HG03575 (cell line): ENCODE data around the gene BRAT1.
"Not testable (repeated sequence)": the region's sequence is repeated elsewhere in the genome, so short reads cannot be mapped to it uniquely, and the experiment has no call there.

Source experiments
- ATAC-seq: cut with Tn5 transposase; IDR thresholded peaks from one replicate; pipeline ENCODE4 v1.9.1; 2021; ENCODE audit not compliant: unreplicated experiment, insufficient number of reproducible peaks, low FRiP score; ENCODE audit errors: extremely low read depth

Gene BRAT1

DNA sequence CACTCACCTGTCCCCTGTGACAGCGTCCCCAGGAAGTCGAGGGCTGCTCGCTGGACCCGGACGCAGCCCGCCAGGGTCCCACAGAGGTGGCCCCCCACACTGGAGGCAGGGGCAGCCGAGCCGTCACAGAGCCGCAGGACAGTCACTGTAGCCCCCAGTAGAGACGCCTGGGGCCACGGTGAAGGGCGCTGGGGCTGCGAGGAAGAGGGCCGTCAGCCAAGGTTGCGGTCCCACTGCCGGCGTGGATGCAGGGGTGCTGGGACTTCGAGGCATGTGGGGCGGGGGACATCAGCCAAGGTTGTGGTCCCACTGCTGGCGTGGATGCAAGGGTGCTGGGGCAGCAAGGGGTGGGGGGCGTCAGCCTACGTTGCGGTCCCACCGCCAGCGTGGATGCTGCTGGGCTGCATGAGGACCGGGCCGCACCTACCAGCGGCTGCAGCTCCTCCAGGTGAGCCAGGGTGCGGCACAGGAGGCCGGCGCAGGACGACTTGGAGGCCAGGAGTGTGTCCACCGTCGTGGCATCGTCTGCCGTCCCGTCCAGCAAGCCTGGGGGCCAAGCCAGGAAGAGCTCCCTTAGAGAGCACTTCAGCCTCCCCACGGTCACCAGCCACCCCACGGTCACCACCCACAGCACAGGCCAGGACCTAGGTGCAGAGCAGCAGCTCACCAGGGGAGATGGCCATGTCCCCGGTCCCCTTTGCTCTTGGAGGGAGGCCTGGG, 13.9 kb downstream of the BRAT1 start:
- ATAC-seq: no peak

DNA sequence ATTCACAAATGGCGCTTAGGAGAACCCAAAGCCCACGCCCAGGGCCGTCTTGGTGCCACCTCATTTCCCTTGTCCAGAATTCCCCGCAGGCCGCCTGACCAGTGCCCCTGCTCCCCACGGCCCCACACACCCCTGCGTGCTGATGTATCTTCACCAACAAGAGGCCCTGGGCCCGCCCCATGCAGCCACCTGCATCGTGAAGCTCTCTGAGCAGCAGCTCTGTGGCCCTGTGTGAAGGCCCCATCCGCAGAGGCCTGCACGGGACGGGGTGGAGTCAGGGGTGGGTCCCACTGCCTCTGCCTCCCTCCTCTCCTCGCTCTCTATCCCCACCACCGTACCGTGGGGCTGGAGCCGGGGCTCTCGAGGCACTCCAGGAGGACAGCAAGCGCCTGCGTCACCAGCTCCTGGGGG, 14.7 kb downstream of the BRAT1 start:
- ATAC-seq: no peak

DNA sequence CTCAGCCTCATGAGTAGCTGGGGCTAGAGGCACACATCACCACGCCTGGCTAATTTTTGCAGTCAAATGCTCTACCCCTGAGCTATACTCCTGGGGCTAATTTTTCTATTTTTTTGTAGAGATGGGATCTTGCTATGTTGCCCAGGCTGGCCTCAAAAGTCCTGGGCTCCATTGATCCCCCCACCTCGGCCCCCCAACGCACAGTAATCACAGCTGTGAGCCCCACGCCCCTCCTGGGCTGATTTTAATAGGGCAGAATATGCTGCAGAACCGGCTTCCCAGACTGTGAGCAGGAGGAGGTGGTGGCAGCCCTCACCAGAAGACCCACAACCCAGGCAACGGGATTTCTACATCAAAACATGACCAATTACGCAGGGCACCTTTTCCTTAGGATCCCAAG, 15.2 kb downstream of the BRAT1 start:
- ATAC-seq: no peak

DNA sequence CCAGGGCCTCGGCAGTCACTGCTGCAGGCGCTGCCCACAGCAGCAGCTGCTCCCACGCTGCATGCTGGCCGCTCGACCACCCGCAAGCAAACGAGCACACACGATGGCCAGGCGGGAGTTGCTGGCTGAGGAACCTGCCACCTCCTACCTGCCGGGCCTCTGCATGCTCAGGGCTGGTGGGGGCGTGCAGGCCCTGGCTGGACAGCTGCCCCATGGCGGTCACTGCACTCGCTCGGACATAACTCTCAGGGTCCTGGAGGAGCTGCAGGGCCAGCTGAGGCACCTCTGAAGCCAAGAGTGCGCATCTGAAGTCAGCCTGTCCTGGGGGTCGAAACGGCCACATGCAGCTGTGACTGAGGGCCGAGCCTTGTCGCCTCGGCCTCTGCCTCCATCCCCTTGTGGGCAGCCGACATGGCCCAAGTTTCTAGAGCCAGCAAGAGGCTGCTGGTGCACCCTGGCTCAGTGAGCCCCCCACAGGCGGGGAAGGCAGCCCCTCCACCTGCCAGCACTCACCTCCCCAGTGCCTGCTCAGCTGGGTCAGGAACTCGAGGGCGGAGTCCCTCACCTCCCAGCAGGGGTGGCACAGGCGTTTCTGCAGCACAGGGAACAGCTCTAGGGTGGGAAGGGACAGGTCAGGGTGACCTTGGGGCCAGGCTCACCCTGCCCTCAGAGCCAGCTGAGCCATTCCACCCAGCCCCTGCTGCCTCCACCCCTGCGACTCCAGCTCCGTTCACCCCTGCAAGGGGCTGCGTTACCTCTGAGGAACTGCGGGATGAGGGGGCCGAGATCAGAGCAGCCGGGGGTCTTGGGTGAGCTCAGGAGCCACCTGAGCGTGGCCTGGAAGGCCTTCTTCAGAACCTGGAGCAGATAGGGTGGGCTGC, 16.1 kb downstream of the BRAT1 start:
- ATAC-seq: no peak

DNA sequence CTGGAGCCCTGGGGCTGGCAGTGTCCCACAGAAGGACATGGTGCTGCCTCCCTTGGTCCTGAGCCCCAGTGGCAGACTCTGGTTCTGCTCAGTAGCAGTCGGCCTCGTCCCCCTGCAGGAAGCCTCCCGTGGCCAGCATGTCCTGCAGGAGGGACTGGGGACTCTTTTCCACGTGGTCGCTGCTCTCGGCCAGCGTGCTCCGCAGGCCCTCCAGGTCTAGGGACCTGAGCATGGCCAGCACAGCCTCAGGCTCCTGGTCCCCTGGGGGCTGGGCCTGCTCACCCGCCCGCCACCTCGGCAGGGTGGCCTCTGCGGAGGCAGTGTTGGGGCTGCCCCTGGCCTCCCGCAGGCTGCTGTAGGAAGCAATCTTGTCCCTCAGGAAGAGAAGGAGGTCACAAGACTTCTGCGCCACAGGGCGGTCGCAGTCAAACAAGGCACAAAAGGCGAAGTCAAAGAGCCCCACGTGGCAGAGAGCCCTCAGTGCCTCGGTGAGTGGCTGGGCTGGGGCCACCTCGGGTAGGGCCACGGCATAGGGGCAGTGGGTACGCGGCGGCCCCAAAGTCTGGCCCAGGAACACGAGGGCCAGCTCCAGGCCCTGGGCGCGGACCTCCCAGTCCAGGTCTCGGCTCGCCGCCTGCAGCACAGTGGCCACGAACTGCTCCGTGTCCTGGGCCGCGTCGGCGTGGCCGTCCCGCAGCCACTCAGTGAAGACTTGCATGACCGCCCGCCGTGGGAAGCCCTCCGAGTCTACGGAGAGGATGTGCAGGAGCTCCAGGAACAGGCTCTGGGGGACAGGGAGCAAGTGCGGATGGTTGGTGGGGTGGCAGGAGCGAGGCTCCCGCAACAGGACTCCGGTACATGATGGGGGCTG, 17.1 kb downstream of the BRAT1 start:
- ATAC-seq: no peak

DNA sequence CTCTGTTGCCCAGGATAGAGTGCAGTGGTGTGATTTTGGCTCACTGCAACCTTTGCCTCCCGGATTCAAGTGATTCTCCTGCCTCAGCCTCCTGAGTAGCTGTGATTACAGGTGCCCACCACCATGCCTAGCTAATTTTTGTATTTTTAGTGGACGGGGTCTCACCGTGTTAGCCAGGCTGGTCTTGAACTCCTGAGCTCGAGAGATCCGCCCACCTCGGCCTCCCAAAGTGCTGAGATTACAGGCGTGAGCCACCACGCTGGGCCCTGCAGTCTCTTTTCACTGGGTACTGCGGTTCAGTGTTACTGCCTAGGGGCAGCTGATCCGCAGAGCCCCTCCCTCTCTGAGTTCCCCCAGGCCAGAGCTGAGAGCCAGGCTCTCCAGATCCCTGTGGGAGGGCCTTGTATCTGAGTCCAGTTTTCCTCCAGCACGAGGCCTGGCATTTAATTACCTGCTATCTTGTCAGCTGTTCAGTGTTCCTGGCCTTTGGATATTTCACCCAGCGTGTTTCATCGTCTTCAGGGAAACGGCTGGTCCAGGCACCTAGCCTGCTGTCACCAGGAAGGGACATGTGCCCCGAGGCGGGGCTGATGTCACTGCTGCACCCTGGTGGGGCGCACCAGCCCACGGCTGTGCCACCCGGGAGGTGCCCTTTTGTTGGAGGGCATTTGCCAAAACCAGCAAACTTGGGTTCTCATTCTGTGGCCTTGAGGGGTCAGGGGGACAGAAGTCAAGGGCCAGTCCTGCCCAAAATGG, 19.3 kb downstream of the BRAT1 start:
- not testable (repeated sequence) for ATAC-seq

DNA sequence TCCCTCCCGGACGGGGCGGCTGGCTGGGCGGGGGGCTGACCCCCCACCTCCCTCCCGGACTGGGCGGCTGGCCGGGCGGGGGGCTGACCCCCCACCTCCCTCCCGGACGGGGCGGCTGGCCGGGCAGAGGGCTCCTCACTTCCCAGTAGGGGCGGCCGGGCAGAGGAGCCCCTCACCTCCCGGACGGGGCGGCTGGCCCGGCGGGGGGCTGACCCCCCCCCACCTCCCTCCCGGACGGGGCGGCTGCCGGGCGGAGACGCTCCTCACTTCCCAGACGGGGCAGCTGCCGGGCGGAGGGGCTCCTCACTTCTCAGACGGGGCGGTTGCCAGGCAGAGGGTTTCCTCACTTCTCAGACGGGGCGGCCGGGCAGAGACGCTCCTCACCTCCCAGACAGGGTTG, 21.1 kb downstream of the BRAT1 start:
- ATAC-seq: not testable (repeated sequence)

DNA sequence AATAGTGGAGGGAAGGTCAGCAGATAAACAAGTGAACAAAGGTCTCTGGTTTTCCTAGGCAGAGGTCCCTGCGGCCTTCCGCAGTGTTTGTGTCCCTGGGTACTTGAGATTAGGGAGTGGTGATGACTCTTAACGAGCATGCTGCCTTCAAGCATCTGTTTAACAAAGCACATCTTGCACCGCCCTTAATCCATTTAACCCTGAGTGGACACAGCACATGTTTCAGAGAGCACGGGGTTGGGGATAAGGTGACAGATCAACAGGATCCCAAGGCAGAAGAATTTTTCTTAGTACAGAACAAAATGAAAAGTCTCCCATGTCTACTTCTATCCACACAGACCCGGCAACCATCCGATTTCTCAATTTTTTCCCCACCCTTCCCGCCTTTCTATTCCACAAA, 21.8 kb downstream of the BRAT1 start:
- ATAC-seq: not testable (repeated sequence)

DNA sequence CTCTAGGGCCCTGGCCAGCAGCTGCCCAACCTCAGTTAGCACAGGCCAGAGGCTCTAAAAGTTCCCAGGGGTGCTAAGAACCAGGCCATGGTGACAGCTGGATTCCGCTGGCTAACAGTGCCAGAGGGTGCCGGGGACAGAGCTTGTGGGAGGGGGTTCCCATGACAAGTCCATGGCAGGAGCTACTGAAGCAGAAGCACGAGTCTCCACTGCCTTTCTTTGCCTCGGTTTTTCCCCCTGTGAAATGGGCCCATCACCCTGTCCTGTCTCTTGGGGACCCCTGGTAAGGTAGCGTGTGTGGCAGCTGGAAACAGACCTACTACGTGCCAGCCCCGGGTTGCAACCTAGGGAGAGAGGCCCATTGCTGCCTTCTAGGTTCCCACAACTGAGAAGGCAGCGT, 22.5 kb downstream of the BRAT1 start:
- not testable (repeated sequence) for ATAC-seq

DNA sequence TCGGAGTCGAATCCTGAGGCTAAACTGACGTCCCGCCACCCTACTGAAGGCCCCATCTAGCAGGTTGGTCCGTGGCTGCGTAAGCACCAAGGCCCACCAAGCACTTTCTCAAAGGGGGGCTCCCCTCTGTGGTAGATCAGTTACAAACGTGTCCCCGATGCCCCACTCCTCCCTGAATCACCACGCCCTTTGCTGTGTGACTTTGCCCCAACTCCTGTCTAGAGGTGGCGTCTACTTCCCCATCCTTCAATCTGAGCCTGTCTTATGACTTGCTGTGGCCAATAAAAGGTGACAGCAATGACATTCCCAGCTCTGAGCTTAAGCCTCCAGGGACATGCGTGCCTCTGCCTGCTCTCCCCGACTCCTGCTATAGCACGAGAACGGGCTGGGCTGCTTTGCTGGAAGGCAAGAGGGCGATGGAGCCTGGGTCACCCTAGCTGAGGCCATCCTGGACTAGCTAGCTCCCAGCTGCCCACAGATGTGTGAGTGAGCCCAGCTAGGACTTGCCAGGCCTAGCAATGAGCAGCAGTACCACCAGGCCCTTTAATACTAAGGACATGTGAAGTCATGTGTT, 23.0 kb downstream of the BRAT1 start:
- not testable (repeated sequence) for ATAC-seq

DNA sequence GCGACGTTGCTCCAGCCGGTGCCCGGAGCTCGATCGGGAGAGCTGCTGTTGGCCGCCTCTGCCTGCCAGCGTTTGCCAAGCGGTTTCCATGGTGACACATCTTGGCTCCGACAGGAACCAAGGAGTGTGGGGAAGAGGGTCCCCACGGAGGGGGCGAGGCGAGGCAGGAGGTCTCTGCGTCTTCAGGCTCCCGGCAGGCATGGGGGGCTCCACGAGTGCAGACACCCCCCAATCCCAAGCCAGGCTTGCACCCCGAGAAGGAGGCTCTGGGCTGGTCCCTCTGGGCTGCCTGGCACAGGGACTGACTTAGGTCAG, 23.6 kb downstream of the BRAT1 start:
- not testable (repeated sequence) for ATAC-seq

DNA sequence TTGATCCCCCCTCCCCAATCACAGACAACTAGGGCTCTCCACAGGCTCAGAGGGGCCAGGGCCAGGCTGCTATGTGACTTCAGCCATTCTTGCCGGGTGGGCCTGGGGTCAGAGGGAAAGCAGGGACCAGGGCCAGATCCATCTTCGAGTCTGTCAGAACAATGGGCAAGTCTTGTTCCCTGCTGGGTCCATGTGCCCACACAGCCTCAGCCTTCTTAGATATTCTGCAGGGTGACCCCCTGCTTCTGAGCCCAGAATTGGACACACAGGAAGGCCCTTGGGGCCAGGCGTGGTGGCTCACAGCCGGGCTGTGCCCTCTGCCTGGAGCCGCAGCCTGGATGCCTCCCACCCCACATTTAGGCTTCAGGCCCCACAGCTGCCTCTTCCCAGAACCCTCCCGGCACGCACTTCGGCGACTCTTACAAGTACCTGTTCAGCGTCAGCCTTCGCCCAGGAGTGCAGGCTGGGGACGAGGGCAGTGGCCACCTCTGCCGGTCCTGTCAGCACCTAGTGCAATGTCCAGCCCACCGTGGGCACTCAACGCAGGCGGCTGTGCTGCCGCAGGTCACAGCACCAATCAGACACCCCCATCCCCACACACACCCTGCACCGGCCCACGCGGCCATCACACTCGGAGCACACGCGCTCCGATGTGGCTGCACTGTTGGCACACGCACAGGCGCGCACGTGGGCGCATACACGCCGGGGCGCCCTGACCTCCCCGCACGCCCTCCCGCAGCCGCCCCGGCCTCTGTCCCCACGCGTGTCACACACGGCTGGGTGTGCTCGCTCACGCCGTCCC, 24.1 kb downstream of the BRAT1 start:
- ATAC-seq: not testable (repeated sequence)

DNA sequence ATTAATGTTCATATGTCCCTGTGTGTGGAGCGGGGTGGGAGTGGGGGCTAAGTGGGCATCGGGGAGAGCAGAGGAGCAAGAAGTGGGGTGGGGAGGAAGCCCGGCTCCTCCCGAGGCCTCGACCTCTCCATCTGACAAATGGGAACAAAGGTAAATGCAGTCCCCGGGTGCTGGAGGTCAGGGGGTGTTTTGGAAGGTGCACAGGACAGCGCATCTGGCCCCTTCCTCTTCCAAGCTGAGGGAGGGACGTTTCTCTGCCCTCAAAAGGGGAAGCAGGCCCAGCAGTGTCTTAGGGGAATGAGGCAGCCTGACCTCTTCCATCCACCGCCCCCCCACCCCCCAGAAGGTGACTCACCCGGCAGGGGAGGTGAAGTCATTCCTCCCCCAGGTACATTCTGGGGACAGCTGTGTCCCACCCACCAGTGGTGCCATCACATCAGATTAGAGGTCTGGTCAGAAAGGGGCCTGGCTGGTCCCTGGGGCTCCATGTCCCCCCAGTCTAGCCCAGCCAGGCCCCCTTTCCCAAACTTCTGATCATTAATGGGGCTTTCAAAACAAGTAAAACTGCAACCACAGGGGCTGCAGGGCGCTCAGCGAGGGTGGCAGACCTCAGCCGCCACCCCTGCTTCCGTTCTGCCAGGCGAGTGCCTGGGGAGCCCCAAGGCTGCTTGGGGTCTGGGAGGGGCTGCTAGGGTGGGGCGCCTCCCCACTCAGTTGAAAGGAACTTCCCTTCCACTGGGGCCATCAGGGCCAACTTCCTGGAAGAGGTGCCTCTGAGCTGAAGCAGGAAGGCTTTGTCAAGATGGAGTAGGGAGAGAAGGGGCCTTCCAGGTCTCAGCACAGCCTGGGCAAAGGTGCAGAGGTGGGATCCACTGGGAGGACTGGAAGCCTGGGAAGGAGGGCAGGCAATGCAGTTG, 25.0 kb downstream of the BRAT1 start:
- no peak for ATAC-seq

DNA sequence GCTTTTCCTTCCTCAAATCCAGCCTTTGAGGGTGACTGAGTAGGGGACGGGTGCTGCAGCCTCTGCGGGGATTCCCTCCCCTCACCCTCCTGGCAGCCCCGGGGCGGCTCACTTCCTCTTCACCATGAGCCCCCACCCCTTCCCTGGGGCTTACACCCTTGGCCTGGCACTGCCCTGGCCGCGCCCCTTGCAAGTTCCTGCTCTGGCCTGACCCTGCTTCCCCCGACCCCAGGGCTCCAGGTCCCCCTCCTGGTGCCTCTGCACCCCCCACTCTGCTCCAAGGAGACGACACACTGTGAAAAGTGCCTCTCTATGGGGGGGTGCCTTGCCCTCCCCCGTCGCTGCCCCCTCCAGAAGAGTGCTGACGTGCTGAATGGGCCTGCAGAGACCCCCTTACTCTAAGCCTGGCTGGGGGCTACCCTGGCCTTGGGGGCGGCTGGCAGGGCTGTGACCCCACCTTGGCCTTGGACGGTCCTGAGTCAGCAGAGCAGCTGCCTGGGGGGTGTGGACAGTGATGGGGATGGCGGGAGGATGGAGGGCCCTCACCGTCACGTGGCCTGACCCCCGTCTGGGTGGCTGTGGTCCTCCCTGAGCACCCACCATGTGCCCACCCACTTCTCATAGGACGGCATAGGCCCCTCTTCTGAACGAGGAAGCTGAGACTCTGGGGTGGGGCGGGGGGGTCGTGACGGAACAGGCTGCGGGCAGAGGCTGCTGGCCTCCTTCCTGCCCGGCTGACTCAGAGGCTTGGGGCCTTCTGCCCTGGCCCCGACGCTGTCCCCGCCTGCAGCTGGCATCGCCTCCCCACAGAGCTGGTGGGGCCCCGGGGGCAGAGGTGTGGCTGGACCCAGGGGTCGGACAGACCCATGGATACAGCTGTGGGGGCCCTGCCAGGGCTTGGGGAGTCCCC, 25.9 kb downstream of the BRAT1 start:
- no peak for ATAC-seq

DNA sequence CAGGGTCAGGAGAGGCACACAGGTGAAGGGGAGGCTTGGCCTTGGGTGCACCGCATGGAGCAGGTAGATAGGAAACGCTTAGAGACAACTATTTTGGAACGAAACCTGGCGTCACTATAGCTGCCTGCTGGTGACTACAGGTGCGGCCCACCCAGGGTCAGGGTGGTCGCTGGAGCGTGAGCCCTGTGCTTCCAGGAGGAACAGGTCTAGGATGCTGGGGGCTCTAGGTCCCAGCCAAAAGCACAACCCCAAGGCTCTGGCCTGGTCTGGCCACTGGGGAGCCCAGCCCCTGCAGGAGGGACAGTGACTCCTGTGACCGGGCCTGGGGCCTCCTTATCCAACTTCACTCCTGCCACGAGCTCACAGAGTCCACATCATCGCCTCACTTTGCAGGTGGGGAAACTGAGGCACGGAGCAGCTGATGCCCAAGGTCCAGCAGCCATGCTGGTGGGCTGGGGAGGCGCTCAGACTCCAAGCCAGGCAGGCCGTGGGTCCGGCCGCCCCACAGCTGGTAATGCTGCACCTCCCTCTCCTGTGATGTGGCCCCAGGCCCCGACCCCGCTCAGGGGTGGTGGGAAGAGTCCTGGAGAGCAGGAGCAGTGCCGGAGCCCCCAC, 26.7 kb downstream of the BRAT1 start:
- ATAC-seq: no peak
